Measurements from ENCODE around the gene PRRG1.
"Not testable (repeated sequence)": the region's sequence is repeated elsewhere in the genome, so short reads cannot be mapped to it uniquely, and the experiment has no call there.

Gene PRRG1

DNA sequence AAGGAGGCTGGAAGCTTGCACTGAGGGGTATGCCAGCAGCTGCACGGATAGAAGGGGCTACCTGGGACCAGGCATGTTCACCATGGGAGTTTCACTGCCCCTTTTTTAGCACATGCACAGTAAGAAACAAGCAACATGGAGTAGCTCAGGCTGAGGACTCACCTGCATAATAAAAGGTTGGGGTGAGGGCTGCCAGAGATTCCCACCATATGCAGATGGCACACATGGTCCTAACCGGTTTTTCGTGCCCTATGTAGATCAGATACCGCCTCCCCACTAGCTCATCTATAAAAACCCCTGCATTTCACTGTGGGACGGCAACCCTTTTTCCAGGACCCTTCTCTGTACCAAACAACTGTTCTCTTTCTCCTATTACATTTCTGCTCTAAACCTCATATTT lies 125.3 kb downstream of the PRRG1 start:
- DNase-seq, result no peak

- DNase-seq, result no peak
These were observed 127.5 kb downstream of the PRRG1 start for GRCh38 chrX:37476571-37477170.

- not testable (repeated sequence) for DNase-seq
These were observed 135.2 kb downstream of the PRRG1 start for GRCh38 chrX:37484335-37484734.

DNA sequence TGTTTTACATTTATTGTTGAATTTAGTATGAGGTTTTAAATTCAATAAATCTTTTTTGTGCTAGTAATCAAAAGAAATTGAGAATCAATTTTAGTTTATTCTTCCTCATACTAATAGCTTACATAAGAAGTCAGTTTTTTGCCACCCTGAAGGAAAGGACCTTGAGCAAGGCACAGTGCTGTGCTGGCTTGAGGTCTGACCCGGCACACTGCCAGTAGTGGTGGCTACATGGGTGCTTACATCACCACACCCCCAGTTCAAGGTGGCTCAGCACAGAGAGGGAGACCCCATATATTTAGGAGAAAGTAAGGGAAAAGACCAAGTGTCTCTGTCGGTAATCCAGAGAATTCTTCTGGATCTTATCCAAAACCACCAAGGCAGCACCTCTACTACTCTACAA lies 136.3 kb downstream of the PRRG1 start:
- DNase-seq, result no peak

DNA sequence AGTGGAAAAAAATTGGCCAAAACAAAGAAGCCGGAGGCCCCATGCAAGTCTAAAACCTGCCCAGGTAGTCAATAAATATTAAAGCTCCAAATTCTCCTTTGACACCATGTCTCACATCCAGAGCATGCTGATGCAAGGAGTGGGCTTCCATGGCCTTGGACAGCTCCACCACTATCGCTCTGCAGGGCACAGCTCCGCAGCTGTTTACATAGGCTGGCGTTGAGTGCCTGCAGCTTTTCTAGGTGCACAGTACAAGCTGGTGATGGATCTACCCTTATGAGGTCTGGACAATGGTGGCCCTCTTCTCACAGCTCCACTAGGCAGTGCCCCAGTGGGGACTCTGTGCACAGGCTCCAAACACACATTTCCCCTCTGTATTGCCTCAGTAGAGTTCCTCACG lies 138.1 kb downstream of the PRRG1 start:
- DNase-seq, result no peak

DNA sequence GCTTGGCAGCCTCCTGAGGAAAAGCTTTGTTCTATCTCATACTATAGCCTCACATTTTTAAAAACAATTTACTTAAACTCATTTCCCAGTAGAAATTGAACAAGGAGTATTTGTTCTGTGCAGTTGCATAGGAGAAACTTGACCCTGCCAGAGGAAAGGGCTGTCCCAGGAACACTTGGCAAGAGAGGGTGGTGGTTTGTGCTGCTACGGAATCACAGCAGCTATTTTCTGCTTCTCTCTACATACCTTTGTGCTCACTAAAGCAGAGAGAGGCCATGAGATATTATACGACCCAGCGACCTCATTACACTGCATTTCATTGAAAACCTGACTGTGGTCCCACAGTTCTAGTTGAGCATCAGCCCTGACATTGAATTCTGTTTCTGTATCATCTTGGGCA lies 139.2 kb downstream of the PRRG1 start:
- no peak for DNase-seq

- DNase-seq, result no peak
These were observed 142.5 kb downstream of the PRRG1 start for GRCh38 chrX:37491686-37492085.

GRCh38 chrX:37495760-37496159 lies 146.6 kb downstream of the PRRG1 start:
- not testable (repeated sequence) for DNase-seq

DNA sequence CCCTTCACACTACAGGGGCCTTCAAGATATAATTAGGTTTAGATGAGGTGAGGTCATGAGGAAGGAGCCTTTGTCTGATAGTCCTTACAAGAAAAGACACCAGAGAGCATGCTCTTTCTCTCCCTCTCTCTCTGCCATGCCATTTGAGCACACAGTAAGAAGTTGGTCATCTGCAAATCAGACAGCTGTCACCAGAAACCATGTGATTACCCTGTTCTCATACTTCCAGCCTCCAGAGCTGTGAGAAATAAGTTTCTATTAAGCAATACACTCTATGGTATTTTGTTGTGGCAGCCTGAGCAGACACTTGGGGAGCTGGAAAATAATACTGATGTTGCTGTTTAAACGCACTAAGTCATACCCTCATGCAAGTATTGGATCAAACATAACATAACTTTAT lies 148.0 kb downstream of the PRRG1 start:
- not testable (repeated sequence) for DNase-seq

DNA sequence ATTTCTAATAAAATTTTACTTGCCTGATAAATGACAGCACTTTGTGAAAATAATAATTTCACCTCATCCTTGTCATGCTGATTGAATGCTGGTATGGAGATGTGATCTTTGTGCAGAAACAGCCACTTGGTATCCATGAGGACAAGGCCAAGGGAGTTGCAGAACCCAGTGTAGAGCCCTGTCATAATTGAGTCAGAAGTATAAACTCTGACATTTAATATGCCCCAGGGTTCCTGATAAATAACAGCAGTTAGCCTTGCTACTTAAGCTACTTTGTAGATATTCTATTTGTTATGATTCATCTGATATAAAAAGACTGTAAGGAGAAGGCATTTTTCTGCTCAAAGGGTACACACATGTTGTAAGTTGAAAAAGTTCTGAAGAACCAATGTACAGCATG lies 149.2 kb downstream of the PRRG1 start:
- not testable (repeated sequence) for DNase-seq

DNA sequence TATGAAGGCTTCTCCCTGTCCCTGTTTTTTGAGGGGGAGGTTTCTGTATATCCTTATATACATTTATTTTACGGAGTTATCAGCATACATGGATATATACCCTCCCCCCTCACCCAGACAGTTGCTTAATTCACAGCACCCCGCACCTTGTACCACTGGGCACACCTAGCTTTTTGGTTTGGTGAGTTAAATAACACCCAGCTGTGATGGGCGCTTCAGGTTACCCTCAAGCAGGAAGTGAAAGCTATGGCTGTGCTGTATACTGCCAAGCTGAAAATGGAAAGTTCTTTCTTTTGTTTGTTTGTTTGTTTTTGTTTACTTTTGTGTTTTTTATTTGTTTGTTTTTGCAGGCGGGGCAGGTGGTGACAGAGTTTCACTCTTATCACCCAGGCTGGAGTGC lies 150.5 kb downstream of the PRRG1 start:
- DNase-seq, result not testable (repeated sequence)

GRCh38 chrX:37504991-37505390 lies 155.8 kb downstream of the PRRG1 start:
- no peak for DNase-seq
